Cerebellar nuclear complex (tissue), 1 donor: ENCODE data around the gene BCAP31.

Experiments
- DNase-seq, 2 experiments: peaks; one replicate each; lab custom pipeline; 2025; lab: John Stamatoyannopoulos, UW

BCAP31 gene

GRCh38 chrX:153673428-153674218 lies 50.6 kb downstream of the BCAP31 start, which contains the start of gene PNCK:
TSS of gene PNCK (minus strand) at chrX:153673813. CDS start at chrX:153673076, 737 bp downstream.
- DNase-seq, result no peak

GRCh38 chrX:153672531-153673427 lies 51.4 kb downstream of the BCAP31 start:
- no peak for DNase-seq

- DNase-seq, result no peak
Measured at GRCh38 chrX:153671589-153672530, 52.3 kb downstream of the BCAP31 start.

- DNase-seq, result no peak
Measured at GRCh38 chrX:153670748-153671588, 53.2 kb downstream of the BCAP31 start.

GRCh38 chrX:153669901-153670731 lies 54.1 kb downstream of the BCAP31 start:
- no peak for DNase-seq

- DNase-seq, result no peak
Measured at GRCh38 chrX:153669174-153669890, 54.9 kb downstream of the BCAP31 start.

GRCh38 chrX:153668423-153669173 lies 55.6 kb downstream of the BCAP31 start:
- DNase-seq, result no peak

- DNase-seq, result peak in 1 of 2 experiments; percentile 5
Measured at GRCh38 chrX:153667956-153668396, 56.2 kb downstream of the BCAP31 start.

GRCh38 chrX:153667281-153667955 lies 56.8 kb downstream of the BCAP31 start:
- no peak for DNase-seq

GRCh38 chrX:153665726-153666306 lies 58.4 kb downstream of the BCAP31 start:
- DNase-seq, result no peak

- no peak for DNase-seq
Measured at GRCh38 chrX:153662266-153662665, 61.9 kb downstream of the BCAP31 start.

GRCh38 chrX:153659268-153659667 lies 64.9 kb downstream of the BCAP31 start:
- DNase-seq, result no peak

- no peak for DNase-seq
Measured at GRCh38 chrX:153657161-153657560, 67.0 kb downstream of the BCAP31 start.

- DNase-seq, result no peak
Measured at GRCh38 chrX:153653556-153653955, 70.6 kb downstream of the BCAP31 start.

- DNase-seq, result no peak
Measured at GRCh38 chrX:153651540-153652079, 72.6 kb downstream of the BCAP31 start.

- no peak for DNase-seq
Measured at GRCh38 chrX:153650959-153651358, 73.2 kb downstream of the BCAP31 start.
